Measurements from ENCODE around the gene GUSB.

Gene GUSB

DNA sequence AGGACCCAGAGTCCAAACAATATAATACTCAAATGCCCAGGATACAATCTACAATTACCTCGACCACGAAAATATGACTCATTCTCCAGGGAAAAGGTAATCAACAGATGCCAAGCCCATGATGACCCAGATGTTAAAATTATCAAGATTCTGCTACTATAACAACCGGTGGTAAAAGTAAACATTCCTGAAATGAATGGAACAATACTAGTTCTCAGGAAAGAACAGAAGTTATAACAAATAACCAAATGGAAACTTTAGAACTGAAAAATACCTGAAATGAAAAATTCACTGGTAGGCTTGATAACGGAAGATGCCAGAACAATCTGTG is 34.1 kb upstream of the GUSB start:
- ATAC-seq, result peak; percentile 61
- TF ChIP-seq CSRNP3 (CRISPR knock-in tag; IDR thresholded peaks at IDR 0.05) (no peak), ZFP3 (CRISPR knock-in tag; IDR thresholded peaks at IDR 0.05) (no peak), ISL1 (CRISPR knock-in tag; IDR thresholded peaks at IDR 0.05) (peak; percentile 34; the same call in 1 of the 2 replicates)
- TF ChIP-seq, protein P1, sequence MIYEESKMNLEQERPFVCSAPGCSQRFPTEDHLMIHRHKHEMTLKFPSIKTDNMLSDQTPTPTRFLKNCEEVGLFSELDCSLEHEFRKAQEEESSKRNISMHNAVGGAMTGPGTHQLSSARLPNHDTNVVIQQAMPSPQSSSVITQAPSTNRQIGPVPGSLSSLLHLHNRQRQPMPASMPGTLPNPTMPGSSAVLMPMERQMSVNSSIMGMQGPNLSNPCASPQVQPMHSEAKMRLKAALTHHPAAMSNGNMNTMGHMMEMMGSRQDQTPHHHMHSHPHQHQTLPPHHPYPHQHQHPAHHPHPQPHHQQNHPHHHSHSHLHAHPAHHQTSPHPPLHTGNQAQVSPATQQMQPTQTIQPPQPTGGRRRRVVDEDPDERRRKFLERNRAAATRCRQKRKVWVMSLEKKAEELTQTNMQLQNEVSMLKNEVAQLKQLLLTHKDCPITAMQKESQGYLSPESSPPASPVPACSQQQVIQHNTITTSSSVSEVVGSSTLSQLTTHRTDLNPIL (CRISPR knock-in tag; IDR thresholded peaks at IDR 0.05; ENCODE audit: low read depth), result 0 out of 2 replicates have a peak, but pooled peaks have one; percentile 28

DNA sequence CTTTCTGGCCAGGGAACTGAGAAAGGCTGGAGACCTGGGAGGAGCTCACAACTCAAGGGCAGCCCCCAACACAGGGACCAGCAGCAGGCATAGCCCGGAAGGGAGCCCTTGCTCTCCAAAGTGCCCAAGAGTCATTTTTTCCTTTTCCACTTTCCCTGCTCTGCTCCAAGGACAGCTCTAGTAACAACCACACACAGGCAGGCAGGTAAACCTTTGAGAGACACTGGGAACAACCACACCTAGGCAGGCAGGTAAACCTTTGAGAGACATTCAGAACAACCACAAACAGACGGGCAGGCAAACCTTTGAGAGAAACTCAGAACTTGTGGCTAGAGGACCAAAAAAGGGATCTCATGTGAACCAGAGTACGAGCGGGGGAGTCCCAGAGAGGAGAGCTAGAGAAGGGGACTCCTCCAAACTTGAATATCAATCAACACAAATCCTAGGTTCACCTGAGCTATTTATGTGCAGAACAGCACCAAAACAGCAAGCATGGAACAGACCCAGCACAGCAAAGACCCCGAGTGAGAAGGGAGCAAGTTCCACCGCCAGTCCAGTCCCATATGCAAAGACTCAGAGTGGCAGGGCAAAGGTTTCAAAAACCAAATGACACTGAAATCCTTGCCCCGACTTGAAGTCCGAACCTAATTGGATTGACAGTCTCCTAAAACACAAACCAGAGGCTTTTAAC is 33.6 kb upstream of the GUSB start:
- ATAC-seq, result no peak; the same call in 2 of the 3 replicates
- TF ChIP-seq ARNTL (CRISPR knock-in tag; IDR thresholded peaks at IDR 0.05; ENCODE audit: borderline replicate concordance, low read depth) (no peak), ZFP3 (CRISPR knock-in tag; IDR thresholded peaks at IDR 0.05) (no peak), ZC3H10 (CRISPR knock-in tag; IDR thresholded peaks at IDR 0.05) (no peak), ZNF70 (CRISPR knock-in tag; IDR thresholded peaks at IDR 0.05) (no peak), OSR1 (CRISPR knock-in tag; IDR thresholded peaks at IDR 0.05) (no peak), ZNF8 (CRISPR knock-in tag; IDR thresholded peaks at IDR 0.05) (no peak), CSRNP3 (CRISPR knock-in tag; IDR thresholded peaks at IDR 0.05) (no peak), ZNF565 (CRISPR knock-in tag; conservative IDR thresholded peaks at IDR 0.05; ENCODE audit: low read depth) (no peak), PPARA (CRISPR knock-in tag; IDR thresholded peaks at IDR 0.05; ENCODE audit: borderline replicate concordance) (no peak), POU6F1 (CRISPR knock-in tag; IDR thresholded peaks at IDR 0.05; ENCODE audit: borderline replicate concordance, low read depth) (no peak), ZFP30 (CRISPR knock-in tag; IDR thresholded peaks at IDR 0.05) (no peak), SNAI2 (CRISPR knock-in tag; IDR thresholded peaks at IDR 0.05) (no peak), TCF4 (CRISPR knock-in tag; IDR thresholded peaks at IDR 0.05; ENCODE audit: borderline replicate concordance) (no peak), GLIS3 (CRISPR knock-in tag; IDR thresholded peaks at IDR 0.05) (no peak), CSDC2 (CRISPR knock-in tag; IDR thresholded peaks at IDR 0.05) (no peak), ESRRG (CRISPR knock-in tag; IDR thresholded peaks at IDR 0.05) (no peak), RARB (CRISPR knock-in tag; IDR thresholded peaks at IDR 0.05) (no peak)
- TF ChIP-seq, protein P1 (CRISPR knock-in tag; IDR thresholded peaks at IDR 0.05; ENCODE audit: low read depth), result no peak
- TF ChIP-seq, protein P2, sequence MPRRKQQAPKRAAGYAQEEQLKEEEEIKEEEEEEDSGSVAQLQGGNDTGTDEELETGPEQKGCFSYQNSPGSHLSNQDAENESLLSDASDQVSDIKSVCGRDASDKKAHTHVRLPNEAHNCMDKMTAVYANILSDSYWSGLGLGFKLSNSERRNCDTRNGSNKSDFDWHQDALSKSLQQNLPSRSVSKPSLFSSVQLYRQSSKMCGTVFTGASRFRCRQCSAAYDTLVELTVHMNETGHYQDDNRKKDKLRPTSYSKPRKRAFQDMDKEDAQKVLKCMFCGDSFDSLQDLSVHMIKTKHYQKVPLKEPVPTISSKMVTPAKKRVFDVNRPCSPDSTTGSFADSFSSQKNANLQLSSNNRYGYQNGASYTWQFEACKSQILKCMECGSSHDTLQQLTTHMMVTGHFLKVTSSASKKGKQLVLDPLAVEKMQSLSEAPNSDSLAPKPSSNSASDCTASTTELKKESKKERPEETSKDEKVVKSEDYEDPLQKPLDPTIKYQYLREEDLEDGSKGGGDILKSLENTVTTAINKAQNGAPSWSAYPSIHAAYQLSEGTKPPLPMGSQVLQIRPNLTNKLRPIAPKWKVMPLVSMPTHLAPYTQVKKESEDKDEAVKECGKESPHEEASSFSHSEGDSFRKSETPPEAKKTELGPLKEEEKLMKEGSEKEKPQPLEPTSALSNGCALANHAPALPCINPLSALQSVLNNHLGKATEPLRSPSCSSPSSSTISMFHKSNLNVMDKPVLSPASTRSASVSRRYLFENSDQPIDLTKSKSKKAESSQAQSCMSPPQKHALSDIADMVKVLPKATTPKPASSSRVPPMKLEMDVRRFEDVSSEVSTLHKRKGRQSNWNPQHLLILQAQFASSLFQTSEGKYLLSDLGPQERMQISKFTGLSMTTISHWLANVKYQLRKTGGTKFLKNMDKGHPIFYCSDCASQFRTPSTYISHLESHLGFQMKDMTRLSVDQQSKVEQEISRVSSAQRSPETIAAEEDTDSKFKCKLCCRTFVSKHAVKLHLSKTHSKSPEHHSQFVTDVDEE (CRISPR knock-in tag; IDR thresholded peaks at IDR 0.05), result no peak

- TF ChIP-seq ARNTL (CRISPR knock-in tag; IDR thresholded peaks at IDR 0.05; ENCODE audit: borderline replicate concordance, low read depth) (no peak), PPARA (CRISPR knock-in tag; IDR thresholded peaks at IDR 0.05; ENCODE audit: borderline replicate concordance) (no peak), RARB (CRISPR knock-in tag; IDR thresholded peaks at IDR 0.05) (no peak), OSR1 (CRISPR knock-in tag; IDR thresholded peaks at IDR 0.05) (no peak), CSDC2 (CRISPR knock-in tag; IDR thresholded peaks at IDR 0.05) (no peak), SNAI2 (CRISPR knock-in tag; IDR thresholded peaks at IDR 0.05) (no peak), ZNF565 (CRISPR knock-in tag; conservative IDR thresholded peaks at IDR 0.05; ENCODE audit: low read depth) (no peak), ZFP30 (CRISPR knock-in tag; IDR thresholded peaks at IDR 0.05) (no peak), ZC3H10 (CRISPR knock-in tag; IDR thresholded peaks at IDR 0.05) (no peak), ZNF70 (CRISPR knock-in tag; IDR thresholded peaks at IDR 0.05) (no peak)
- TF ChIP-seq, protein P2 (CRISPR knock-in tag; IDR thresholded peaks at IDR 0.05), result no peak
- TF ChIP-seq, protein P3, sequence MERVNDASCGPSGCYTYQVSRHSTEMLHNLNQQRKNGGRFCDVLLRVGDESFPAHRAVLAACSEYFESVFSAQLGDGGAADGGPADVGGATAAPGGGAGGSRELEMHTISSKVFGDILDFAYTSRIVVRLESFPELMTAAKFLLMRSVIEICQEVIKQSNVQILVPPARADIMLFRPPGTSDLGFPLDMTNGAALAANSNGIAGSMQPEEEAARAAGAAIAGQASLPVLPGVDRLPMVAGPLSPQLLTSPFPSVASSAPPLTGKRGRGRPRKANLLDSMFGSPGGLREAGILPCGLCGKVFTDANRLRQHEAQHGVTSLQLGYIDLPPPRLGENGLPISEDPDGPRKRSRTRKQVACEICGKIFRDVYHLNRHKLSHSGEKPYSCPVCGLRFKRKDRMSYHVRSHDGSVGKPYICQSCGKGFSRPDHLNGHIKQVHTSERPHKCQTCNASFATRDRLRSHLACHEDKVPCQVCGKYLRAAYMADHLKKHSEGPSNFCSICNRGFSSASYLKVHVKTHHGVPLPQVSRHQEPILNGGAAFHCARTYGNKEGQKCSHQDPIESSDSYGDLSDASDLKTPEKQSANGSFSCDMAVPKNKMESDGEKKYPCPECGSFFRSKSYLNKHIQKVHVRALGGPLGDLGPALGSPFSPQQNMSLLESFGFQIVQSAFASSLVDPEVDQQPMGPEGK (CRISPR knock-in tag; IDR thresholded peaks at IDR 0.05; ENCODE audit: borderline replicate concordance), result no peak
- ATAC-seq, result peak; percentile 94
Observed at GRCh38 chr7:66013938-66014337, 31.9 kb upstream of the GUSB start.

Measured in SK-N-SH treated with all-trans-retinoic acid at 6 μM for 48 hours (cell line).